ENCODE data around the gene CCNF.

The CCNF gene

GRCh38 chr16:2485811-2486507 is 56.7 kb downstream of the CCNF start:
- no peak for DNase-seq (ENCODE audit: low spot score)

GRCh38 chr16:2486645-2487516 is 57.6 kb downstream of the CCNF start:
- no peak for DNase-seq (ENCODE audit: low spot score)

GRCh38 chr16:2487517-2487842 is 58.2 kb downstream of the CCNF start:
- no peak for DNase-seq (ENCODE audit: low spot score)

- DNase-seq (ENCODE audit: low spot score), result no peak
Observed at GRCh38 chr16:2487903-2488531, 58.8 kb downstream of the CCNF start.

GRCh38 chr16:2489581-2489980 is 60.3 kb downstream of the CCNF start:
- DNase-seq (ENCODE audit: low spot score), result no peak

GRCh38 chr16:2490190-2491105 is 61.2 kb downstream of the CCNF start:
- DNase-seq (ENCODE audit: low spot score), result no peak

- no peak for DNase-seq (ENCODE audit: low spot score)
Observed at GRCh38 chr16:2492292-2492691, 63.0 kb downstream of the CCNF start.

- DNase-seq (ENCODE audit: low spot score), result no peak
Observed at GRCh38 chr16:2493605-2494004, 64.4 kb downstream of the CCNF start.

- no peak for DNase-seq (ENCODE audit: low spot score)
Observed at GRCh38 chr16:2494616-2495015, 65.4 kb downstream of the CCNF start.

- no peak for DNase-seq (ENCODE audit: low spot score)
Observed at GRCh38 chr16:2495041-2495440, 65.8 kb downstream of the CCNF start.

GRCh38 chr16:2496223-2497115 is 67.2 kb downstream of the CCNF start:
- DNase-seq (ENCODE audit: low spot score), result no peak

- DNase-seq (ENCODE audit: low spot score), result no peak
Observed at GRCh38 chr16:2497116-2497630, 67.9 kb downstream of the CCNF start.

- DNase-seq (ENCODE audit: low spot score), result no peak
Observed at GRCh38 chr16:2497695-2498484, 68.6 kb downstream of the CCNF start.

GRCh38 chr16:2498531-2499253 is 69.4 kb downstream of the CCNF start:
- no peak for DNase-seq (ENCODE audit: low spot score)

- no peak for DNase-seq (ENCODE audit: low spot score)
Observed at GRCh38 chr16:2499454-2499853, 70.2 kb downstream of the CCNF start.

GRCh38 chr16:2499890-2500429 is 70.7 kb downstream of the CCNF start:
- DNase-seq (ENCODE audit: low spot score), result no peak

GRCh38 chr16:2500430-2500917 is 71.2 kb downstream of the CCNF start:
- no peak for DNase-seq (ENCODE audit: low spot score)

- peak; percentile 80 for DNase-seq (ENCODE audit: low spot score)
Observed at GRCh38 chr16:2500918-2501750, 71.9 kb downstream of the CCNF start.
